GM19240 (cell line): ENCODE data around the gene BICRAL.
"Not testable (repeated sequence)": the region's sequence is repeated elsewhere in the genome, so short reads cannot be mapped to it uniquely, and the experiment has no call there.

Experiments
- DNase-seq: peaks from one replicate; pipeline ENCODE4 v3.0.0; 2011; ENCODE audit warnings: low spot score; ENCODE audit not compliant: insufficient read length

The BICRAL gene

DNA sequence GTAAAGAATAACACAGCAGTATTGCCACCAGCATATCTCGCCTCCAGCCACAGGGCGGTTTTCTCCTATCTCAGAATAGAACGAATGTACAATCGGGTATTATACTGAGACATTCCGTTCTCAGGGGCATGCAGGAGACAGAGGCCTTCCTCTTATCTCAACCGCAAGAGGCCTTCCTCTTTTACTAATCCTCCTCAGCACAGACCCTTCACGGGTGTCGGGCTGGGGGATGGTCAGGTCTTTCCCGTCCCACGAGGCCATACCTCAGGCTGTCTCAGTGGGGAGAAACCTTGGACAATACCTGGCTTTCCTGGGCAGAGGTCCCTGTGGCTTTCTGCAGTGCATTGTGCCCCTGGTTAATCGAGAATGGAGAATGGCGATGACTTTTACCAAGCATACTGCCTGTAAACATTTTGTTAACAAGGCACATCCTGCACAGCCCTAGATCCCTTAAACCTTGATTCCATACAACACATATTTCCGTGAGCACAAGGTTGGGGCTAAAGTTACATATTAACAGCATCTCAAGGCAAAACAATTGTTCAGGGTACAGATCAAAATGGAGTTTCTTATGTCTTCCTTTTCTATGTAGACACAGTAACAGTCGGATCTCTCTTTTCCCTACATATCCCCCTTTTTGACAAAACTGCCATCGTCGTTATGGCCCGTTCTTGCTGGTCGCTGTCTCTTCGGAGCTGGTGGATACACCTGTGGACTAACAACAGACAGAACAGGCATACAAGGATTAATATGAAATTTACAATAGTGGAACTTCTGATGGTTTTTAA is 112.4 kb downstream of the BICRAL start:
- DNase-seq: not testable (repeated sequence)

GRCh38 chr6:42896178-42896719 is 114.4 kb downstream of the BICRAL start:
- no peak for DNase-seq

DNA sequence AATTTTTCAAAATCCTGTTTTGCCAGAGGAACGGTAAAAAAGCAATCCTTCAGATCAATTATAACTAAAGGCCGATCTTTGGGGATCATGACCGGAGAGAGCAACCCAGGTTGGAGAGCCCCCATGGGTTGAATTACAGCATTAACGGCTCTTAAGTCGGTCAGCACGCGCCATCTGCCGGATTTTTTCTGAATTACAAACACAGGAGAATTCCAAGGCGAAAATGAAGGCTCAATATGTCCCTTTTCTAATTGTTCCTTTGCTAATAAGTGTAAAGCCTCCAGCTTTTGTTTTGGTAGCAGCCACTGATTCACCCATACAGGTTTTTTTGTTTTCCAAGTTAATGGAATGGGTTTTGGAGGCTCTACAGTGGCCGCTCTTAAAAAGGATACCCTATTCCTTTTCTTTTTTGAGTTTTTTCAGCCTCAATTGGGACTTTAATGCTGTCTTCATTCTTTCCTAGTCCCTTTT is 117.1 kb downstream of the BICRAL start:
- DNase-seq: no peak

GRCh38 chr6:42899871-42900270 is 118.0 kb downstream of the BICRAL start:
- DNase-seq: no peak

DNA sequence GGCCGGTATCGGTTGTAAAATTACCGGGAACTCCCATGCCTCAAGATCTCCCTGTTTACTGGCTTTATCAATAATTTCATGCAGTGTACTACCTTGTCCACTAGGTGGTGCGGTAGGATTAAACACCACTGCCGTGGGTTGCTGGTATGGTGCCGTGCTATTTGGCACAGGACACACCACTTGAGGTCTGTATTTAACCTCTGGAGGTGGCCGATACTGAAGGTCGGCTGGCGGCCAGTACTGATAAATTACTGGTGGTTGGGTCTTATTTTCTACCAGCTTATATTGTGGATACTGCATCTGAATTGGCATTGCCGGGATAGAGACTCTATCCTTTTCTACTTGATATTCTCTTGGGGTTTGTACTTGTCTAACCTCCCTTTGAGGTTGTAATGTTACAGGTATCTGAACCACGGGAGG is 119.7 kb downstream of the BICRAL start:
- no peak for DNase-seq

DNA sequence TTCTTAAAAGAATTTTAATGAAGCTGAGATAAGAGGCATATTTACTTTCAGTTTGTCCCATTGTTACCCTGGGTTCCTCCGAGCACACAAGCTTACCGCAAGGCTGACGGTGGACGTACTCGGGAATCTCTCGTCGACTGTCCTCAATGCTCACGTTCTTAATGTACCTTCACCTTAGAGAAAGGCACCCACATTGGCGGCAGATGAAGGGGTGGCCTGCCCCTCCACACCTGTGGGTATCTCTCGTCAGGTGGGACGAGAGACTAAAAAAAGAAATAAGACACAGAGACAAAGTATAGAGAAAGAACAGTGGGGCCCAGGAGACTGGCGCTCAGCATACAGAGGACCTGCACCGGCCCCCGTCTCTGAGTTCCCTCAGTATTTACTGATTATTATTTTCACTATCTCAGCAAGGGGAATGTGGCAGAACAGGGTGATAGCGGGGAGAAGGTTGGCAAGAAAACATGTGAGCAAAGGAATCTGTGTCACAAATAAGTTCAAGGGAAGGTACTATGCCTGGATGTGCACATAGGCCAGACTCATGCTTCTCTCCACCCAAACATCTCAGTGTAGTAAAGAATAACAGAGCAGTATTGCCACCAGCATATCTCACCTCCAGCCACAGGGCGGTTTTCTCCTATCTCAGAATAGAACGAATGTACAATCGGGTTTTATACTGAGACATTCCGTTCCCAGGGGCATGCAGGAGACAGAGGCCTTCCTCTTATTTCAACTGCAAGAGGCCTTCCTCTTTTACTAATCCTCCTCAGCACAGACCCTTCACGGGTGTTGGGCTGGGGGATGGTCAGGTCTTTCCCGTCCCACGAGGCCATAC is 120.8 kb downstream of the BICRAL start:
- not testable (repeated sequence) for DNase-seq

- no peak for DNase-seq
Observed at GRCh38 chr6:42904467-42904866, 122.6 kb downstream of the BICRAL start.

DNA sequence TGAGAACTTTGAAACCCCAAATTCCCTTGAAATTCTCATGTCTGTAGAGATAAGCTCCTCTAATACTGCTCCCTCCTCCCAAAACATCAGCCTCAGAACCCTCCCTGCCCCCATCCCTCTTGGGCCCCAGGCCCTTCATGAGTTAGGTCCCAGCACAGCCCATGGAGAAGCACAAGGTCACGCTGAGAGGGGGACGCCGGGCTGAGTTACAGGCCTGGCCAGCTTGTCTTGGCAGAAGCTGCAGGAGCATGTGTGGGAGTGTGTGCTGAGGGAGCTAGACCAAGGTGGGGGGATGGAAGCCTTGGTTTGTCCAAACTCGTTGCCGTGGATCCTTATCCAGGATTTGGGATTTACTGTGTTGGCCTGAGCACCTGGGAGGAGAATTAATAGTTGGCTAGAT is 125.5 kb downstream of the BICRAL start:
- DNase-seq: no peak

DNA sequence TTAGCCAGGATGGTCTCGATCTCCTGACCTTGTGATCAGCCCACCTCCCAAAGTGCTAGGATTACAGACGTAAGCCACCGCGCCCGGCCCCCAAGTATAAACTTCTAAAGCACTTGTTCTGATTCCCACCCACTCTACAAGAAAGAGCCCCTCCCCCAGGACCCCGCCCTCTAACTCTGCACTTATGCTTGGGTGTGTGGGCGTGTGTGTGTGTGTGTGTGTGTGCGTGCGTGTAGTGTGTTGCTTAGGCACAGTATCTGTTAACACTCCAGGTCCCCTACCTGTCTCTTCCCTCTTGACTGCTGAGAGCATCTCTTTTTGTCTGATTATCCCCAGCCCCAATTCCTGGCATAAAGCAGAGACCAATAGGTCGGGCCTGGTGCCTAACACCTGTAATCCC is 128.0 kb downstream of the BICRAL start:
- no peak for DNase-seq

- DNase-seq: no peak
Observed at GRCh38 chr6:42911171-42912021, 129.5 kb downstream of the BICRAL start.

DNA sequence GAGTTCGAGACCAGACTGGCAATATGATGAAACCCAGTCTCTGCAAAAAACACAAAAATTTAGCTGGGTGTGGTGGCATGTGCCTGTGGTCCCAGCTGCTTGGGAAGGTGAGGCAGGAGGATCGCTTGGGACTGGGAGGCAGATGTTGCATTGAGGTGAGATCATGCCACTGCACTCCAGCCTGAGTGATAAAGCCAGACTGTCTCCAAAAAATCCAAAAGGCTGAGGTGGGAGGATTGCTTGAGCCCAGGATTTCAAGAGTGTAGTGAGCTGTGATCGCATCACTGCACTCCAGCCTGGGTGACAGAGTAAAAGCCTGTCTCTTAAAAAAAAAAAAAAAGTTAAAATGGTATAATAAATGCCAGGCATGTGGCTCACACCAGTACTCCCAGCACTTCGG is 132.7 kb downstream of the BICRAL start:
- no peak for DNase-seq

DNA sequence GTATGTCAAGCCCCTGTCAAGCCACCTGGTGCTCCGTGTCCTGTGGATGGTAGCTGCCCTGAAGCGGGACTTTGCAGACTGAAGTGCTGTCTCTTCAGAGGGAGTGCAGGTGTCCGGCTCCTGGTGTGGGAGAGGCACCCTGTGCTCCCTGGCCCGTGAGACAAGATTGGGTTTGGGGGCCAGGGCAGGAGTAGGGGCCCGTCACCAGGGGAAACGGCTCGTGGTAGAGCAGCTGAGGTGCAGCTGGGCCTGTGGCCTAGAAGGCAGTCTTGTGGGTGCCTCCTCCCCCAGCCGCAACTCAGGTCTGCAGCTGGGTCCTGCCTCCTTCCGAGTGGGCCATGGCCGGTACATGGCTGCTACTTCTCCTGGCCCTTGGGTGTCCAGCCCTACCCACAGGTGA is 133.9 kb downstream of the BICRAL start, which contains the start of gene PTCRA:
PTCRA (plus strand) TSS at position 322 of the 400 bp plus-strand sequence; CDS start at position 339, 17 bp downstream.
- no peak for DNase-seq

DNA sequence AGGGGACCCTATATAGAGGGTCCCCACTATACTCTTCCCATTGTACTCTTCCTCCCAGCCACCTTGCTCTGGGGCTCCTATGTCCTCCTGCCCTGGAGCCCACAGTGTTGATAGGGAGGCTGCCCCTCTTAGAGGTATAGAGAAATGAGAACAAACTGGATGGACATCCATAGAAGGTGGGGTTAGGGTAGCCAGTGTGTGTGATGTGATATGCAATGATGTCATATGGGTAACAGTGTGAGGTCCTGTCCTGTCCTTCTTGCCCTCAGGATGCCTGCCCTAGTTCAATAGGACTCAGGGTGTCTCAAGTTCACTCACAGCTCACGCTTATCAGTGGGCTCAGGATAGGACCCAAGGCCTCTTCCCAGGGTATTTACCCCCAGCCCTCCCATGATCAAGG is 134.4 kb downstream of the BICRAL start:
- no peak for DNase-seq
